ENCODE results near the gene CTIF. TPM values are rescaled to one million over a fixed set of nuclear protein-coding genes. Genes with fewer than 3 reads are reported as not detected.

CTIF gene
- polyA plus RNA-seq, 1 of the 3 experiments (the other 2 are of a cell fraction): 47.2 TPM

- TF ChIP-seq RAD21 (IDR thresholded peaks at IDR 0.05; ENCODE audit: low read length) (no peak), EP300 (IDR thresholded peaks at IDR 0.05; ENCODE audit: borderline replicate concordance in 1 of 2, low read depth in 1 of 2, low read length in 1 of 2) (no peak), SIN3A (IDR thresholded peaks at IDR 0.05; ENCODE audit: borderline replicate concordance, low read depth, low read length) (no peak), PBX3 (IDR thresholded peaks at IDR 0.05) (no peak), RFX5 (IDR thresholded peaks at IDR 0.05; ENCODE audit: low read length) (no peak), TEAD4 (IDR thresholded peaks at IDR 0.05; ENCODE audit: borderline replicate concordance, insufficient read depth) (no peak), TCF12 (IDR thresholded peaks at IDR 0.05) (no peak), RXRA (IDR thresholded peaks at IDR 0.05; ENCODE audit: borderline replicate concordance, low read depth) (no peak), RCOR1 (IDR thresholded peaks at IDR 0.05; ENCODE audit: low read length) (no peak), FOXM1 (IDR thresholded peaks at IDR 0.05; ENCODE audit: low read depth) (no peak), NFIC (IDR thresholded peaks at IDR 0.05; ENCODE audit: borderline replicate concordance) (no peak), USF1 (IDR thresholded peaks at IDR 0.05; ENCODE audit: borderline replicate concordance, low read depth) (no peak), YY1 (IDR thresholded peaks at IDR 0.05; ENCODE audit: low read depth) (no peak), EZH2phosphoT487 (IDR thresholded peaks at IDR 0.05; ENCODE audit: borderline replicate concordance, low read depth) (no peak), ZBTB33 (IDR thresholded peaks at IDR 0.05; ENCODE audit: borderline replicate concordance, low read depth) (no peak), SMC3 (IDR thresholded peaks at IDR 0.05; ENCODE audit: low read depth, low read length) (no peak)
- Histone ChIP-seq H4K20me1 (ENCODE audit: insufficient read depth) (no peaks in the 10 kb centered on the region), H3K27me3 (ENCODE audit: insufficient read depth) (no peaks in the 10 kb centered on the region), H3K36me3 (replicated peaks in 1 of 2; ENCODE audit: control insufficient read depth in 1 of 2, insufficient read depth in 2 of 2, low read length in 1 of 2) (no peaks in the 10 kb centered on the region), H3F3A (replicated peaks; ENCODE audit: insufficient read depth) (no peaks in the 10 kb centered on the region), H3K27ac (ENCODE audit: low read depth in 2 of 2, low read length in 1 of 2) (no peak overlapping the region), H3K9me2 (no peaks in the 10 kb centered on the region), H3K4me3 (ENCODE audit: low read depth in 2 of 2, low read length in 1 of 2) (no peak overlapping the region), H3K4me2 (no peak overlapping the region), H3K9me3 (no peaks in the 10 kb centered on the region), H3K79me2 (ENCODE audit: insufficient read depth) (no peaks in the 10 kb centered on the region), H2AFZ (ENCODE audit: low read depth) (no peak overlapping the region), H3K9ac (no peak overlapping the region), H3K4me1 (ENCODE audit: control insufficient read depth in 1 of 2, insufficient read depth in 2 of 2, low read depth in 1 of 2, low read length in 1 of 2) (peaks cover 0 to 22% of the 10 kb centered on the region in 2 experiments; a peak in 1 of 4 replicates)
- DNase-seq: peak; percentile 57
- ChIA-PET POLR2A (no interaction called here), CTCF (interaction anchor here (0.6 to 1.0 kb wide), 2 partner anchors 263 to 349 kb away, joined by 3 read pairs; no protein-coding TSS in a partner anchor)
- WGBS (ENCODE audit: low lambda C conversion rate): 83% methylated on average over 7 of the region's 18 CpGs
Observed at GRCh38 chr18:48889115-48889941, 350.5 kb downstream of the CTIF start.

Data from SK-N-SH (cell line).